ENCODE measurements around the gene POU2F2. TPM values are rescaled to one million over a fixed set of nuclear protein-coding genes. Genes with fewer than 3 reads are reported as not detected.

The POU2F2 gene
- total and polyA plus RNA-seq, 9 of the 15 experiments (the other 6 are each of a cell fraction or from before 2014, with no cell fraction given) = 0.03 to 0.68 (median 0.14) TPM

- in situ Hi-C loops (cut with MboI) = loop anchor here (25.0 kb wide), 1 partner anchor 413 kb away; the partner anchor contains the start of gene CEACAM1
- intact Hi-C loops (cut with micrococcal nuclease) = no loop called here
- H3K9me3 ChIP-seq (replicated peaks; ENCODE audit: control insufficient read depth, insufficient read depth, low read depth, low read length) = no peaks in the 10 kb centered on the region
- H3K4me2 ChIP-seq (ENCODE audit: insufficient read depth, low read length) = no peak overlapping the region
- DNase-seq (ENCODE audit: extremely low read depth in 1 of 4, low spot score in 3 of 4) (no peak), ATAC-seq (no peak), FAIRE-seq (no peak)
- TF ChIP-seq ZNF354B (CRISPR knock-in tag; IDR thresholded peaks at IDR 0.05) (no peak), KLF6 (CRISPR knock-in tag; IDR thresholded peaks at IDR 0.05; ENCODE audit: borderline replicate concordance) (no peak), ZNF57 (CRISPR knock-in tag; IDR thresholded peaks at IDR 0.05) (no peak), ZNF551 (CRISPR knock-in tag; IDR thresholded peaks at IDR 0.05) (no peak), FOXM1 (IDR thresholded peaks at IDR 0.05; ENCODE audit: low read depth) (no peak), FOXM1 (CRISPR knock-in tag; IDR thresholded peaks at IDR 0.05; ENCODE audit: low read depth) (no peak), HMG20B (CRISPR knock-in tag; IDR thresholded peaks at IDR 0.05) (no peak), CHCHD3 (CRISPR knock-in tag; IDR thresholded peaks at IDR 0.05) (no peak), RNF2 (IDR thresholded peaks at IDR 0.05) (no peak), SRSF9 (IDR thresholded peaks at IDR 0.05; ENCODE audit: borderline replicate concordance, low read depth, low read length) (no peak), IRF1 (CRISPR knock-in tag; IDR thresholded peaks at IDR 0.05; ENCODE audit: borderline replicate concordance) (no peak), ILF3 (IDR thresholded peaks at IDR 0.05; ENCODE audit: borderline replicate concordance) (no peak), PURB (CRISPR knock-in tag; IDR thresholded peaks at IDR 0.05; ENCODE audit: low read depth) (no peak), TSC22D4 (tag; IDR thresholded peaks at IDR 0.05) (no peak)
- H3K4me1 ChIP-seq (replicated peaks in 1 of 2; ENCODE audit: control insufficient read depth in 2 of 2, insufficient read depth in 2 of 2, low read length in 2 of 2) = no peaks in the 10 kb centered on the region; a peak in 2 of 5 replicates
- no peak overlapping the region for H3K4me3 ChIP-seq
- no peaks in the 10 kb centered on the region for H3K36me3 ChIP-seq (ENCODE audit: control insufficient read depth, insufficient read depth, low read length)
- H3K79me2 ChIP-seq (ENCODE audit: control insufficient read depth, insufficient read depth, low read length) = no peaks in the 10 kb centered on the region
- no peaks in the 10 kb centered on the region for H3K9me1 ChIP-seq (ENCODE audit: control insufficient read depth, insufficient read depth, low read length)
- no TSS peak for BruUV-seq (replicated peaks)
- WGBS (ENCODE audit: insufficient coverage, low coverage, missing lambda C conversion rate) = 3% methylated on average over 5 of the region's 5 CpGs
- H4K20me1 ChIP-seq (replicated peaks; ENCODE audit: control insufficient read depth, insufficient read depth, low read length) = peaks cover 6% of the 10 kb centered on the region; the same call in 1 of the 2 replicates
- no peak overlapping the region for H3K27ac ChIP-seq (ENCODE audit: extremely low read depth, low read depth, low read length)
- ChIA-PET CTCF (ENCODE audit: low intra/inter-chr PET ratio) (interaction anchor here (0.7 kb wide), 1 partner anchor 20 kb away, joined by 3 read pairs; no protein-coding TSS in a partner anchor), POLR2A (no interaction called here)
- peaks cover 44 to 63% of the 10 kb centered on the region in 2 experiments for H3K27me3 ChIP-seq (ENCODE audit: control insufficient read depth in 2 of 2, insufficient read depth in 2 of 2, low read length in 2 of 2)
- no peak overlapping the region for H3K9ac ChIP-seq (ENCODE audit: insufficient read depth in 1 of 2, low read depth in 2 of 2, low read length in 2 of 2)
- no peak overlapping the region for H2AFZ ChIP-seq (ENCODE audit: low read depth, low read length)
Measured at GRCh38 chr19:42124386-42124901, 7.8 kb downstream of the POU2F2 start.

Measured in K562 (cell line).